ENCODE measurements around the gene METTL25. TPM values are rescaled to one million over a fixed set of nuclear protein-coding genes. Genes with fewer than 3 reads are reported as not detected.

Gene METTL25
- polyA plus RNA-seq, 1 donor (not counting 4 experiments of a cell fraction or from before 2014, with no cell fraction given), result 6.0 TPM

- H3K9me1 ChIP-seq (ENCODE audit: control insufficient read depth, extremely low read depth, insufficient read depth, low read length), result no peaks in the 10 kb centered on the region
- dilution Hi-C loops (cut with MboI; ENCODE audit: extremely low pct_ligation_motif_present, low sequenced_read_pairs), result no loop called here
- H3K4me1 ChIP-seq (ENCODE audit: control insufficient read depth, extremely low read depth, insufficient read depth, low read length), result no peaks in the 10 kb centered on the region
- no peaks in the 10 kb centered on the region for H4K20me1 ChIP-seq (ENCODE audit: control insufficient read depth, extremely low read depth, insufficient read depth, low read length)
- no peaks in the 10 kb centered on the region for H3K79me2 ChIP-seq (ENCODE audit: control insufficient read depth, insufficient read depth, low read length)
- TF ChIP-seq EZH2 (IDR thresholded peaks at IDR 0.05; ENCODE audit: low read length), result no peak
- TF ChIP-seq, protein P1, sequence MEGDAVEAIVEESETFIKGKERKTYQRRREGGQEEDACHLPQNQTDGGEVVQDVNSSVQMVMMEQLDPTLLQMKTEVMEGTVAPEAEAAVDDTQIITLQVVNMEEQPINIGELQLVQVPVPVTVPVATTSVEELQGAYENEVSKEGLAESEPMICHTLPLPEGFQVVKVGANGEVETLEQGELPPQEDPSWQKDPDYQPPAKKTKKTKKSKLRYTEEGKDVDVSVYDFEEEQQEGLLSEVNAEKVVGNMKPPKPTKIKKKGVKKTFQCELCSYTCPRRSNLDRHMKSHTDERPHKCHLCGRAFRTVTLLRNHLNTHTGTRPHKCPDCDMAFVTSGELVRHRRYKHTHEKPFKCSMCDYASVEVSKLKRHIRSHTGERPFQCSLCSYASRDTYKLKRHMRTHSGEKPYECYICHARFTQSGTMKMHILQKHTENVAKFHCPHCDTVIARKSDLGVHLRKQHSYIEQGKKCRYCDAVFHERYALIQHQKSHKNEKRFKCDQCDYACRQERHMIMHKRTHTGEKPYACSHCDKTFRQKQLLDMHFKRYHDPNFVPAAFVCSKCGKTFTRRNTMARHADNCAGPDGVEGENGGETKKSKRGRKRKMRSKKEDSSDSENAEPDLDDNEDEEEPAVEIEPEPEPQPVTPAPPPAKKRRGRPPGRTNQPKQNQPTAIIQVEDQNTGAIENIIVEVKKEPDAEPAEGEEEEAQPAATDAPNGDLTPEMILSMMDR (optimal IDR thresholded peaks at IDR 0.05 in 1 of 3, IDR thresholded peaks at IDR 0.05 in 1 of 3, conservative IDR thresholded peaks at IDR 0.05 in 1 of 3; ENCODE audit: extremely low read depth in 1 of 3, insufficient read depth in 2 of 3, low read length in 3 of 3), result no peak
- H3K9ac ChIP-seq (ENCODE audit: control insufficient read depth, extremely low read depth, insufficient read depth, low read length), result no peak overlapping the region
- no peak for DNase-seq (ENCODE audit: low read depth, low spot score)
- H3K36me3 ChIP-seq (ENCODE audit: control insufficient read depth in 2 of 2, extremely low read depth in 1 of 2, insufficient read depth in 2 of 2, low read length in 2 of 2), result no peaks in the 10 kb centered on the region
- no peak overlapping the region for H2AFZ ChIP-seq (ENCODE audit: control insufficient read depth, low read length)
- H3K9me3 ChIP-seq (ENCODE audit: control insufficient read depth, low read depth, low read length), result no peaks in the 10 kb centered on the region
- H3K4me2 ChIP-seq (ENCODE audit: control insufficient read depth, extremely low read depth, insufficient read depth, low read depth, low read length), result no peak overlapping the region
- no peak overlapping the region for H3K4me3 ChIP-seq (ENCODE audit: control insufficient read depth in 2 of 3, extremely low read depth in 1 of 3, insufficient read depth in 2 of 3, low read depth in 1 of 3, low read length in 3 of 3)
- no peaks in the 10 kb centered on the region for H3K27me3 ChIP-seq (ENCODE audit: control insufficient read depth, extremely low read depth, insufficient read depth, low read length)
- H3K27ac ChIP-seq (ENCODE audit: control insufficient read depth, insufficient read depth, low read length), result no peak overlapping the region
- no peak for FAIRE-seq
Measured at GRCh38 chr12:82510386-82510785, 152.1 kb downstream of the METTL25 start.

DNA sequence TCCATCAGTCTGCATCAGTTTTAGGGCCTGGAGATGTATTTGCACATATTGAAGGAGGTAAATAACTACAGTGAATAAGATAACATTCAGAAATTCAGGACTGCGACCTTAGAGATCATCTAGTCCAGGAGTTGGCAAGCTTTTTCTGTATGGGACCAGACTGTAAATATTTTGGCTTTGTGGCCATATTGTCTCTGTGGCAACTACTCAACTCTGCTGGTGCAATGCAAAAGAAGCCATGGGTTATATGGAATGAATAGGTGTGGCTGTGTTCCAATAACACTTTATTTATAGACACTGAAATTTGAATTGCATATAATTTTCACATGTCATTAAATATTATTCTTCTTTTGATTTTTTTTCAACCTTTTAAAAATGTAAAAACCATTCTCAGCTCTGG lies 156.6 kb downstream of the METTL25 start:
- no peaks in the 10 kb centered on the region for H3K9me3 ChIP-seq (ENCODE audit: control insufficient read depth, low read depth, low read length)
- FAIRE-seq (no peak), DNase-seq (ENCODE audit: low read depth, low spot score) (no peak)
- H3K9ac ChIP-seq (ENCODE audit: control insufficient read depth, extremely low read depth, insufficient read depth, low read length), result no peak overlapping the region
- no peak overlapping the region for H2AFZ ChIP-seq (ENCODE audit: control insufficient read depth, low read length)
- H3K4me1 ChIP-seq (ENCODE audit: control insufficient read depth, extremely low read depth, insufficient read depth, low read length), result no peaks in the 10 kb centered on the region
- dilution Hi-C loops (cut with MboI; ENCODE audit: extremely low pct_ligation_motif_present, low sequenced_read_pairs), result no loop called here
- no peak overlapping the region for H3K27ac ChIP-seq (ENCODE audit: control insufficient read depth, insufficient read depth, low read length)
- H3K27me3 ChIP-seq (ENCODE audit: control insufficient read depth, extremely low read depth, insufficient read depth, low read length), result no peaks in the 10 kb centered on the region
- H3K36me3 ChIP-seq (ENCODE audit: control insufficient read depth in 2 of 2, extremely low read depth in 1 of 2, insufficient read depth in 2 of 2, low read length in 2 of 2), result no peaks in the 10 kb centered on the region
- H3K4me2 ChIP-seq (ENCODE audit: control insufficient read depth, extremely low read depth, insufficient read depth, low read depth, low read length), result no peak overlapping the region
- H4K20me1 ChIP-seq (ENCODE audit: control insufficient read depth, extremely low read depth, insufficient read depth, low read length), result no peaks in the 10 kb centered on the region
- H3K9me1 ChIP-seq (ENCODE audit: control insufficient read depth, extremely low read depth, insufficient read depth, low read length), result no peaks in the 10 kb centered on the region
- no peaks in the 10 kb centered on the region for H3K79me2 ChIP-seq (ENCODE audit: control insufficient read depth, insufficient read depth, low read length)
- no peak overlapping the region for H3K4me3 ChIP-seq (ENCODE audit: control insufficient read depth in 2 of 3, extremely low read depth in 1 of 3, insufficient read depth in 2 of 3, low read depth in 1 of 3, low read length in 3 of 3)
- TF ChIP-seq EZH2 (IDR thresholded peaks at IDR 0.05; ENCODE audit: low read length), result no peak
- TF ChIP-seq, protein P1 (optimal IDR thresholded peaks at IDR 0.05 in 1 of 3, IDR thresholded peaks at IDR 0.05 in 1 of 3, conservative IDR thresholded peaks at IDR 0.05 in 1 of 3; ENCODE audit: extremely low read depth in 1 of 3, insufficient read depth in 2 of 3, low read length in 3 of 3), result no peak
